Pulmonary artery endothelial cell (primary cell): ENCODE measurements around the gene ANO4. TPM values are rescaled to one million over a fixed set of nuclear protein-coding genes. Genes with fewer than 3 reads are reported as not detected.

Source experiments
- DNase-seq: peaks from one replicate; pipeline ENCODE4 v3.0.0-alpha.2; 2011; ENCODE audit warnings: low read depth, low spot score
- total RNA-seq: library from RNA; depleted of rRNA; stranded (reverse); fragments of >200 nt; gene quantifications from 2 replicates; pipeline ENCODE4 v1.2.3, GENCODE V29; 2014

The ANO4 gene
- total RNA-seq, 1 donor from 2014 or later = 0.13 TPM

DNA sequence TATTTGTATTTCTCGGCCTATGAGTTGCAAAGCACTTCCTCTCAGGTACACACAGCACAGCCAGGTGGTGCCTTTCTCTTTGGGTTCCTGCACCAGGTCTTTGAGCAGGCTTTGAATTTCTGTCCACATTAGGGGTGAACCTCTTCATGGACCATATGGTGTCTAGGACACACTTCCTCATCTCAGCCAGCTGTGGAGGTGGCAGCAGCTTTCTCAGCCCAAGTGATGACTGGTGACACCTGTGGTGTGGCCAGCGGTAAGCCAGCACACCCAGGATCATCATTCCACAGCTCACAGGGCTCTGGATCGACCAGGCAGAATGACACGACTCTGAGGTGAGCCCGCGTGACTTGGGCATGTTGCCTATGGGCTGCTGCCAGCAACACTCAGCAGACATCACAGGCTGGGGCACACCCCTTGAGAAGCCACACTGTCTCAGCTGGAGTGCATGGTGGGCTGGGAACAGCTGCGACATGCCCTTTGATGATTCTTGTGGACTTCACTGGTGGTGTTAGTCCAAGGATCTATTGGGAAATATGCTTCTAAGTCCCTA is 378.7 kb downstream of the ANO4 start:
- DNase-seq = no peak

DNA sequence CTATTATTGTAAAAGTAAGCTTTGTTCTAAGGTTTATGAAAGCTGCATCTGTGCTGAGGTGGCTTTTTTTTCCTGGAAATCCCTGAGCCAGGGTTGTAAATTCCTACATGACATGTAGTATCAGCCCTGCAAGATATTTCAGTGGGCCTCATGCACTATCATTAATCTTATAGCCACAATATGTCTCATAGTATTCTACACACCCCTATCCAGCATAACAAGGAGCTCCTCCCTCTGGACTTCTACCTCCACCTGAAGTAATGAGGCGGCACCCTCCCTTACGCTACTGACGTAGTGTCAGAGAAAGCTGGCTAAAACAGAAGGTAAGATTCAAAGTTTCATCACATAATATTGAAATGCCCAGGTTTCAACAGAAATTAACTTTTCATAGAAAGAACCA is 380.0 kb downstream of the ANO4 start:
- DNase-seq = no peak

Other genes with a start within 250 kb of the ANO4 start
- 23.6 and 33.4 TPM in 2 replicates for gene GAS2L3, start 221.1 kb upstream of the ANO4 start, total RNA-seq